Suprapubic skin (tissue), 4 donors: ENCODE data around the gene SND1.

Source experiments
- POLR2A ChIP-seq, 2 donors: fragments of 450-650 bp; IDR thresholded peaks; one replicate each; pipeline ENCODE4 v1.6.1; 2017; ENCODE audit warnings: antibody characterized with exemption in 2 of 2, mild to moderate bottlenecking in 2 of 2, moderate library complexity in 2 of 2
- POLR2AphosphoS5 ChIP-seq, 3 donors: sonication (generic); formaldehyde crosslinking; IDR thresholded peaks; one replicate each; pipeline ENCODE4 v1.6.1; 2017; ENCODE audit warnings: antibody characterized with exemption in 3 of 3
- TF ChIP-seq, protein P1 (sequence below), 2 donors: fragments of 200-600 bp in 1 of 2; fragments of 450-650 bp in 1 of 2; sonication (generic) in 1 of 2; IDR thresholded peaks; one replicate each; pipeline ENCODE4 v1.5.1; 2016 to 2019; ENCODE audit warnings: antibody characterized with exemption in 2 of 2, mild to moderate bottlenecking in 1 of 2, moderate library complexity in 1 of 2

DNA sequence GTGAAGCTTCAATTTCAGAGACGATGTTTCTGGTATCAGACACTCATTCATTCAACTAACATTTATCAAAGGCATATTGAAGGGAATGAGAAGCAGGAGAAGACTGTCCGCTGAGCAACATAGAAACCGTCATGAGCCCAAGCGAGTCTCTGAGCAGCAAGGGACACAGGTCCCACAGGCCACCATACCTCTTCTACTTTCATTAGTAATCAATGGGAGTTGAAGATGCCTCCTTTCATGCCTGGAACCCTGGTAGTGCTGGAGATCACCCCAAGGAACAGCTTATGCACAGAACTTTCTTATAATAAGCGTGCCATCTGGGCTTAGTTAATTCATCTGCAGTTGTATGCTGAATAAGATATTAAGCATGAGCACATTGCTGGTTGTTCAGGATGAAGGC is 35.3 kb upstream of the SND1 start:
- TF ChIP-seq, protein P1, sequence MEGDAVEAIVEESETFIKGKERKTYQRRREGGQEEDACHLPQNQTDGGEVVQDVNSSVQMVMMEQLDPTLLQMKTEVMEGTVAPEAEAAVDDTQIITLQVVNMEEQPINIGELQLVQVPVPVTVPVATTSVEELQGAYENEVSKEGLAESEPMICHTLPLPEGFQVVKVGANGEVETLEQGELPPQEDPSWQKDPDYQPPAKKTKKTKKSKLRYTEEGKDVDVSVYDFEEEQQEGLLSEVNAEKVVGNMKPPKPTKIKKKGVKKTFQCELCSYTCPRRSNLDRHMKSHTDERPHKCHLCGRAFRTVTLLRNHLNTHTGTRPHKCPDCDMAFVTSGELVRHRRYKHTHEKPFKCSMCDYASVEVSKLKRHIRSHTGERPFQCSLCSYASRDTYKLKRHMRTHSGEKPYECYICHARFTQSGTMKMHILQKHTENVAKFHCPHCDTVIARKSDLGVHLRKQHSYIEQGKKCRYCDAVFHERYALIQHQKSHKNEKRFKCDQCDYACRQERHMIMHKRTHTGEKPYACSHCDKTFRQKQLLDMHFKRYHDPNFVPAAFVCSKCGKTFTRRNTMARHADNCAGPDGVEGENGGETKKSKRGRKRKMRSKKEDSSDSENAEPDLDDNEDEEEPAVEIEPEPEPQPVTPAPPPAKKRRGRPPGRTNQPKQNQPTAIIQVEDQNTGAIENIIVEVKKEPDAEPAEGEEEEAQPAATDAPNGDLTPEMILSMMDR (IDR thresholded peaks at IDR 0.05): no peak
- no peak for TF ChIP-seq POLR2AphosphoS5 (IDR thresholded peaks at IDR 0.05)
- TF ChIP-seq POLR2A (IDR thresholded peaks at IDR 0.05): no peak
